Mesenchymal stem cell (in vitro differentiated cells and primary cell): ENCODE data around the gene SMIM10L1.

Source experiments
- DNase-seq: peaks from one replicate; pipeline ENCODE4 v3.0.0-alpha.2; 2013
- H2AFZ ChIP-seq: one replicate; pipeline ENCODE4 v1.6.1; 2013; ENCODE audit warnings: low read depth, mild to moderate bottlenecking, control low read depth, inconsistent platforms, low read length, moderate library complexity
- H2AK5ac ChIP-seq: 2 replicates; pipeline ENCODE4 v1.6.1; 2013; ENCODE audit warnings: low read length, moderate library complexity, mild to moderate bottlenecking, inconsistent platforms; ENCODE audit not compliant: severe bottlenecking
- H2BK120ac ChIP-seq: one replicate; pipeline ENCODE4 v1.6.1; 2013; ENCODE audit warnings: low read depth, mild to moderate bottlenecking, inconsistent platforms, low read length, moderate library complexity
- H2BK12ac ChIP-seq, 2 experiments: one replicate each; pipeline ENCODE4 v1.6.1; 2013; ENCODE audit warnings: inconsistent platforms in 2 of 2, low read length in 2 of 2, mild to moderate bottlenecking in 2 of 2, moderate library complexity in 2 of 2, control low read depth in 1 of 2
- H2BK15ac ChIP-seq: one replicate; pipeline ENCODE4 v1.6.1; 2013; ENCODE audit warnings: mild to moderate bottlenecking, low read depth, inconsistent platforms; ENCODE audit not compliant: poor library complexity, severe bottlenecking
- H2BK5ac ChIP-seq: 2 replicates; pipeline ENCODE4 v1.6.1; 2013; ENCODE audit warnings: low read depth, mild to moderate bottlenecking, low read length, control low read depth, inconsistent platforms; ENCODE audit not compliant: poor library complexity, severe bottlenecking
- H3K14ac ChIP-seq, 2 experiments: one replicate each; pipeline ENCODE4 v1.6.1; 2013; ENCODE audit warnings: inconsistent platforms in 2 of 2, low read length in 2 of 2, control low read depth in 1 of 2, mild to moderate bottlenecking in 1 of 2, moderate library complexity in 1 of 2
- H3K18ac ChIP-seq, 2 experiments: one replicate each; pipeline ENCODE4 v1.6.1; 2013; ENCODE audit warnings: inconsistent platforms in 2 of 2, low read length in 2 of 2, control low read depth in 1 of 2, low read depth in 1 of 2, mild to moderate bottlenecking in 1 of 2
- H3K23ac ChIP-seq, 2 experiments: one replicate each; pipeline ENCODE4 v1.6.1; 2013; ENCODE audit warnings: inconsistent platforms in 2 of 2, low read length in 2 of 2, mild to moderate bottlenecking in 2 of 2, moderate library complexity in 2 of 2, control low read depth in 1 of 2
- H3K27ac ChIP-seq: 2 replicates; pipeline ENCODE4 v1.5.1; 2013; ENCODE audit warnings: mild to moderate bottlenecking, moderate library complexity, low read length, control low read depth, inconsistent platforms; ENCODE audit not compliant: poor library complexity, severe bottlenecking
- H3K27me3 ChIP-seq, 2 experiments: 2 replicates each; pipeline versions ENCODE4 v1.6.1 to v1.7.0; 2013; ENCODE audit warnings: low read length in 2 of 2, mild to moderate bottlenecking in 2 of 2, moderate library complexity in 2 of 2, control low read depth in 1 of 2, inconsistent platforms in 1 of 2; ENCODE audit not compliant: control insufficient read depth in 1 of 2, insufficient read depth in 1 of 2
- H3K36me3 ChIP-seq, 2 experiments: 2 replicates each; pipeline versions ENCODE4 v1.6.1 to v1.7.0; 2013; ENCODE audit warnings: low read length in 2 of 2, control low read depth in 1 of 2, inconsistent platforms in 1 of 2, low read depth in 1 of 2, mild to moderate bottlenecking in 1 of 2; ENCODE audit not compliant: insufficient read depth in 2 of 2, control insufficient read depth in 1 of 2
- H3K4ac ChIP-seq, 2 experiments: one replicate each; pipeline ENCODE4 v1.6.1; 2013; ENCODE audit warnings: inconsistent platforms in 2 of 2, low read length in 2 of 2, mild to moderate bottlenecking in 2 of 2, moderate library complexity in 2 of 2, control low read depth in 1 of 2, low read depth in 1 of 2
- H3K4me1 ChIP-seq: 2 replicates; pipeline ENCODE4 v1.6.1; 2013; ENCODE audit warnings: low read depth, low read length, control low read depth; ENCODE audit not compliant: control insufficient read depth, insufficient read depth
- H3K4me2 ChIP-seq: 2 replicates; pipeline ENCODE4 v1.6.1; 2013; ENCODE audit warnings: low read length, mild to moderate bottlenecking, inconsistent platforms; ENCODE audit not compliant: poor library complexity, severe bottlenecking
- H3K4me3 ChIP-seq, 2 experiments: 2 replicates each; pipeline versions ENCODE4 v1.5.1 to v1.7.0; 2013; ENCODE audit warnings: low read length in 2 of 2, mild to moderate bottlenecking in 2 of 2, control low read depth in 1 of 2, low read depth in 1 of 2; ENCODE audit not compliant: insufficient read depth in 1 of 2
- H3K79me1 ChIP-seq: replicated peaks from 2 replicates; pipeline ENCODE4 v1.6.1; 2013; ENCODE audit warnings: mild to moderate bottlenecking, control low read depth, low read length, inconsistent platforms; ENCODE audit not compliant: poor library complexity, severe bottlenecking
- H3K9ac ChIP-seq: 2 replicates; pipeline ENCODE4 v1.7.0; 2013; ENCODE audit warnings: mild to moderate bottlenecking, low read length, moderate library complexity
- H3K9me3 ChIP-seq: 2 replicates; pipeline ENCODE4 v1.7.0; 2013; ENCODE audit warnings: mild to moderate bottlenecking, low read length; ENCODE audit not compliant: control insufficient read depth
- H4K8ac ChIP-seq: one replicate; pipeline ENCODE4 v1.6.1; 2013; ENCODE audit warnings: inconsistent platforms, mild to moderate bottlenecking, low read length, moderate library complexity
- H4K91ac ChIP-seq: one replicate; pipeline ENCODE4 v1.6.1; 2013; ENCODE audit warnings: mild to moderate bottlenecking, low read length, inconsistent platforms
- WGBS: methylation state at CpG from one replicate; pipeline ENCODE4 v1.1.7; 2013; ENCODE audit warnings: mixed read lengths; 5-methylcytosine and 5-hydroxymethylcytosine counted together

The SMIM10L1 gene

DNA sequence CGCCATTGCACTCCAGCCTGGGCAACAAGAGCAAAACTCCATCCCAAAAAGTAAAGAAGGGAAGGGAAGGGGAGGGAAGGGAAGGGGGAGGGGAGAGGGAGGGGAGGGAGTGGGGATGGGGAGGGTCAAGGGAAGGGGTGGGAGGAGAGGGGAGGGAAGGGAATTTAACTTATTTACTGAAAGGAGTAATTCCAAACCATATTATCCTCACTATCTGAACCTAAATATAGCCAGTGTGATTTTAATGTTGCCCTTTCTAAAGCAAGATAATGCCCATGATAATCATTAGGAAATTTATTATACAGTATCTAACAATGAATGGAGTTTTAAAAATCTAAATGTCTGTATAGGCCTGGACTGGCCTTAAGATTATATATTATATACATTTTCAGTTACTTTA is 7.3 kb downstream of the SMIM10L1 start:
- H4K91ac ChIP-seq: no peak overlapping the region
- no peak overlapping the region for H3K4me2 ChIP-seq
- no peaks in the 10 kb centered on the region for H3K27me3 ChIP-seq
- no peak overlapping the region for H3K4ac ChIP-seq
- H3K14ac ChIP-seq: no peak overlapping the region
- no peak overlapping the region for H2BK15ac ChIP-seq
- H2BK12ac ChIP-seq: no peak overlapping the region
- H3K18ac ChIP-seq: no peak overlapping the region
- no peak overlapping the region for H4K8ac ChIP-seq
- H2BK5ac ChIP-seq: no peak overlapping the region
- no peak overlapping the region for H3K4me3 ChIP-seq
- H3K9ac ChIP-seq: no peak overlapping the region
- H3K79me1 ChIP-seq: peaks cover 9% of the 10 kb centered on the region
- no peak overlapping the region for H2AFZ ChIP-seq
- DNase-seq: no peak
- no peak overlapping the region for H2BK120ac ChIP-seq
- no peak overlapping the region for H2AK5ac ChIP-seq
- no peak overlapping the region for H3K27ac ChIP-seq
- H3K36me3 ChIP-seq: peaks cover 0 to 6% of the 10 kb centered on the region in 2 experiments
- H3K23ac ChIP-seq: no peak overlapping the region
- H3K9me3 ChIP-seq: no peaks in the 10 kb centered on the region
- no peaks in the 10 kb centered on the region for H3K4me1 ChIP-seq
- 100% methylated on average over 1 of the region's 1 CpG for WGBS

DNA sequence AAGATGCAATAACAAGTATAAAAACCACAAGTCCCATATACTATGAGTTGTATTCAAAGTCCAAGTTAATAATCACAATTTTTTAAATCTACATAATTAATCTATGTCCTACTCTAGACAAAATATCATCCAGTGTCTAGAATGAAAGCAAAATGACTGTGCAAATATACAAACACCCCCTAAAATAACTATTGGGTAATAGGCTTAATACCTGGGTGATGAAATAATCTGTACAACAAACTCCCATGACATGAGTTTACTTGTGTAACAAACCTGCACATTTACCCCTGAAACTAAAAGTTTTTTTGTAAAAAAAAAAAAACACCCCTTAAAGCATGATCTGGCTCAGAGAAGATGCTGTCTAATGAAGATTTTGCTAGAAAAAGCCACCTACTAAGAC is 11.5 kb downstream of the SMIM10L1 start:
- no peak overlapping the region for H2AFZ ChIP-seq
- H3K23ac ChIP-seq: no peak overlapping the region
- H3K9ac ChIP-seq: no peak overlapping the region
- no peaks in the 10 kb centered on the region for H3K4me1 ChIP-seq
- no peaks in the 10 kb centered on the region for H3K36me3 ChIP-seq
- H3K18ac ChIP-seq: no peak overlapping the region
- DNase-seq: no peak
- no peak overlapping the region for H2BK120ac ChIP-seq
- no peak overlapping the region for H2AK5ac ChIP-seq
- no peaks in the 10 kb centered on the region for H3K9me3 ChIP-seq
- H4K8ac ChIP-seq: no peak overlapping the region
- H3K4me3 ChIP-seq: no peak overlapping the region
- no peak overlapping the region for H2BK12ac ChIP-seq
- H3K4ac ChIP-seq: no peak overlapping the region
- no peaks in the 10 kb centered on the region for H3K27me3 ChIP-seq
- H3K4me2 ChIP-seq: no peak overlapping the region
- H2BK5ac ChIP-seq: no peak overlapping the region
- H3K27ac ChIP-seq: no peak overlapping the region
- no peak overlapping the region for H2BK15ac ChIP-seq
- H3K79me1 ChIP-seq: peaks cover under 1% of the 10 kb centered on the region
- no peak overlapping the region for H4K91ac ChIP-seq
- no peak overlapping the region for H3K14ac ChIP-seq

DNA sequence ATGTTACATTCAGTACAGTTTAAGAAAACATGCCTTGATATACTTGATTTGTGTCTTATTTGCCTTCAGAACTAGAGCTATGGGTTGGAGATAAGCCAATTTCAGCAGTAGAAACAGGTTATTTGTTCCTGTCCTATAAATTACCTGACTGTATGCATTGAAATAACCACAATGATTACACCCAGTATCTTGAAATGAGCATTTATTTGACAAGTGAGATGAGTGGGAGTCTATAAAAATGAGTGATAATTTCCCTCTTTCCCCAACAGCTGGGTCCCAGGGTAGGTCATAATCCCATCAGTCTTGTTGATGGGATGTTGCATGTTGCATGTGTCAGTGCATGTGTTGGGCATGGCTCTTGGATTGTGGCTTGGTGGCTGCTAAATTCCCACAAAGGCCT is 12.0 kb downstream of the SMIM10L1 start:
- H3K27ac ChIP-seq: no peak overlapping the region
- no peak overlapping the region for H3K9ac ChIP-seq
- no peaks in the 10 kb centered on the region for H3K36me3 ChIP-seq
- no peaks in the 10 kb centered on the region for H3K79me1 ChIP-seq
- no peak overlapping the region for H3K4me3 ChIP-seq
- no peak overlapping the region for H4K8ac ChIP-seq
- no peak overlapping the region for H2BK5ac ChIP-seq
- no peak overlapping the region for H4K91ac ChIP-seq
- no peak overlapping the region for H2BK12ac ChIP-seq
- no peak overlapping the region for H3K18ac ChIP-seq
- H3K23ac ChIP-seq: no peak overlapping the region
- H2AK5ac ChIP-seq: no peak overlapping the region
- no peak overlapping the region for H3K4ac ChIP-seq
- H3K9me3 ChIP-seq: no peaks in the 10 kb centered on the region
- no peak overlapping the region for H2BK120ac ChIP-seq
- H3K4me2 ChIP-seq: no peak overlapping the region
- H2AFZ ChIP-seq: no peak overlapping the region
- H3K4me1 ChIP-seq: no peaks in the 10 kb centered on the region
- no peak for DNase-seq
- no peak overlapping the region for H2BK15ac ChIP-seq
- no peaks in the 10 kb centered on the region for H3K27me3 ChIP-seq
- no peak overlapping the region for H3K14ac ChIP-seq

DNA sequence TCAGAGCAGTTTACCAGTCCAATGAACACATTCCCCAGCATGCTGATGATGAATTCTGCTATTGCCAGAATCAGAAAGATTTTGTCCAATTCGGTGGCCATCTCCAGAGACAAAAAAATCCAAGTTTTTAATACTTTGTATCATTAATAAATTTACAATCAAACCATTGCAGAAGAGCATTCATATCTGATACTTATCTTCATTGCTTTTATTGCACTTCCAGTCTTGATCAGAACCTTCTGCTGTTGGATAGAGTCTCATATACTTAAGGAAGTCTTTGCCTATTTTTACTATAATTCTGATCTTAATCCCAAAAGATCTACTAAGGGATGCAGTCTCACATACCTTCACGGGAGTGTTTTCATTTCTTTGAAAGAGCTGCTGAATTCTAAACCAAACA is 15.8 kb downstream of the SMIM10L1 start, which contains the start of gene TAS2R42:
TSS of gene TAS2R42 (minus strand) at position 101 of the 400 bp plus-strand sequence. CDS start at position 101, 0 bp downstream.
- H3K79me1 ChIP-seq: no peaks in the 10 kb centered on the region
- H2BK5ac ChIP-seq: no peak within 1 kb of the TSS
- no peak within 1 kb of the TSS for H3K4me3 ChIP-seq
- H3K23ac ChIP-seq: no peak within 1 kb of the TSS
- H3K4me2 ChIP-seq: no peak within 1 kb of the TSS
- no peak within 1 kb of the TSS for H4K91ac ChIP-seq
- no peak within 1 kb of the TSS for H4K8ac ChIP-seq
- H3K27ac ChIP-seq: no peak within 1 kb of the TSS
- no peak within 1 kb of the TSS for H2BK15ac ChIP-seq
- no peak within 1 kb of the TSS for H2AK5ac ChIP-seq
- H3K18ac ChIP-seq: no peak within 1 kb of the TSS
- no peak within 1 kb of the TSS for H2BK12ac ChIP-seq
- no peaks in the 10 kb centered on the region for H3K9me3 ChIP-seq
- no peak within 1 kb of the TSS for H2BK120ac ChIP-seq
- H3K14ac ChIP-seq: no peak within 1 kb of the TSS
- H2AFZ ChIP-seq: no peak within 1 kb of the TSS
- H3K9ac ChIP-seq: no peak within 1 kb of the TSS
- H3K36me3 ChIP-seq: no peaks in the 10 kb centered on the region
- 92% methylated on average over 2 of the region's 2 CpGs for WGBS
- H3K27me3 ChIP-seq: no peaks in the 10 kb centered on the region
- no peaks in the 10 kb centered on the region for H3K4me1 ChIP-seq
- H3K4ac ChIP-seq: no peak within 1 kb of the TSS
- no peak for DNase-seq
